ENCODE results near the gene H2BK1. TPM values are rescaled to one million over a fixed set of nuclear protein-coding genes. Genes with fewer than 3 reads are reported as not detected.

Gene H2BK1
- total RNA-seq, 4 donors from 2014 or later, result 4.4 TPM; not detected in 3

- H3K9me3 ChIP-seq, result no peaks in the 10 kb centered on the region
- H3K4me3 ChIP-seq, result no peak overlapping the region
- no peak for DNase-seq
- no peak overlapping the region for H3K27ac ChIP-seq
- H3K36me3 ChIP-seq, result no peaks in the 10 kb centered on the region
- peaks cover 0 to 3% of the 10 kb centered on the region in 2 donors for H3K4me1 ChIP-seq
- intact Hi-C loops (cut with DNase I; ENCODE audit: low total_unique reads), result loop anchor here (10.0 kb wide), 1 partner anchor 65 kb away; no protein-coding TSS in a partner anchor
- no peaks in the 10 kb centered on the region for H3K27me3 ChIP-seq
- TF ChIP-seq POLR2A (IDR thresholded peaks at IDR 0.05) (no peak), CTCF (IDR thresholded peaks at IDR 0.05) (no peak)
Observed at GRCh38 chr7:151239837-151240459, 29.7 kb upstream of the H2BK1 start.

- intact Hi-C loops (cut with DNase I; ENCODE audit: low total_unique reads), result no loop called here
Observed at GRCh38 chr7:151238924-151239836, 28.9 kb upstream of the H2BK1 start.

GRCh38 chr7:151238190-151238810 is 28.0 kb upstream of the H2BK1 start:
- no peak for TF ChIP-seq CTCF (IDR thresholded peaks at IDR 0.05)
- TF ChIP-seq POLR2A (IDR thresholded peaks at IDR 0.05), result no peak
- Histone ChIP-seq H3K9me3 (no peaks in the 10 kb centered on the region), H3K4me3 (no peak overlapping the region), H3K36me3 (no peaks in the 10 kb centered on the region), H3K27me3 (no peaks in the 10 kb centered on the region), H3K27ac (no peak overlapping the region), H3K4me1 (peaks cover 3 to 7% of the 10 kb centered on the region in 2 donors)
- no peak for DNase-seq
- intact Hi-C loops (cut with DNase I; ENCODE audit: low total_unique reads), result no loop called here

More at GRCh38 chr7:151238924-151239836, 28.9 kb upstream of the H2BK1 start:
- DNase-seq, result no peak
- TF ChIP-seq POLR2A (IDR thresholded peaks at IDR 0.05), result no peak
- no peak for TF ChIP-seq CTCF (IDR thresholded peaks at IDR 0.05)
- H3K36me3 ChIP-seq, result no peaks in the 10 kb centered on the region
- H3K4me3 ChIP-seq, result no peak overlapping the region
- H3K27me3 ChIP-seq, result no peaks in the 10 kb centered on the region
- H3K4me1 ChIP-seq, result no peaks in the 10 kb centered on the region
- no peaks in the 10 kb centered on the region for H3K9me3 ChIP-seq
- no peak overlapping the region for H3K27ac ChIP-seq

- Histone ChIP-seq H3K36me3 (no peaks in the 10 kb centered on the region), H3K4me1 (peaks cover 5 to 12% of the 10 kb centered on the region in 2 donors), H3K4me3 (no peak overlapping the region), H3K9me3 (no peaks in the 10 kb centered on the region), H3K27ac (no peak overlapping the region), H3K27me3 (no peaks in the 10 kb centered on the region)
- intact Hi-C loops (cut with DNase I; ENCODE audit: low total_unique reads), result no loop called here
- DNase-seq, result no peak
- no peak for TF ChIP-seq POLR2A (IDR thresholded peaks at IDR 0.05)
Observed at GRCh38 chr7:151237244-151238189, 27.2 kb upstream of the H2BK1 start.

- H3K4me3 ChIP-seq, result no peak overlapping the region
- no peaks in the 10 kb centered on the region for H3K27me3 ChIP-seq
- no peak for DNase-seq
- no peak for TF ChIP-seq CTCF (IDR thresholded peaks at IDR 0.05)
- no peak for TF ChIP-seq POLR2A (IDR thresholded peaks at IDR 0.05)
- intact Hi-C loops (cut with DNase I; ENCODE audit: low total_unique reads), result no loop called here
- peaks cover 5 to 12% of the 10 kb centered on the region in 2 donors for H3K4me1 ChIP-seq
- H3K9me3 ChIP-seq, result no peaks in the 10 kb centered on the region
- no peak overlapping the region for H3K27ac ChIP-seq
- H3K36me3 ChIP-seq, result no peaks in the 10 kb centered on the region
Observed at GRCh38 chr7:151236406-151236805, 26.1 kb upstream of the H2BK1 start.

All from uterus (tissue), 4 donors.